Daoy (cell line): ENCODE results near the gene ABTB1. TPM values are rescaled to one million over a fixed set of nuclear protein-coding genes. Genes with fewer than 3 reads are reported as not detected.
A peak's percentile ranks its signal among the peaks of the same experiment; 100 is the strongest.

Source experiments
- DNase-seq: peaks from one replicate; pipeline ENCODE4 v3.0.0-alpha.2; 2015; ENCODE audit warnings: low read depth
- total RNA-seq: library from RNA; depleted of rRNA; stranded (reverse); fragments of >200 nt; shearing (Covaris generic); gene quantifications from 2 replicates; pipeline ENCODE4 v1.2.3, GENCODE V29; 2014; rRNA removed

The ABTB1 gene
- 0.95 and 2.4 TPM in 2 replicates for total RNA-seq

GRCh38 chr3:127672429-127673190 is at the start of gene ABTB1:
Gene ABTB1 (plus strand): TSS chr3:127672952. CDS start chr3:127673026, 74 bp downstream.
- DNase-seq, result peak; percentile 89

- no peak for DNase-seq
These were observed 48.7 kb upstream of the ABTB1 start for GRCh38 chr3:127624063-127624462.

GRCh38 chr3:127625821-127626220 is 46.9 kb upstream of the ABTB1 start:
- DNase-seq, result no peak

GRCh38 chr3:127628426-127628787 is 44.3 kb upstream of the ABTB1 start:
- DNase-seq, result no peak

- DNase-seq, result peak; percentile 80
These were observed 43.8 kb upstream of the ABTB1 start, which contains the start of gene PODXL2 for GRCh38 chr3:127628788-127629466. Gene PODXL2 (plus strand): TSS chr3:127629185. CDS start chr3:127629220, 35 bp downstream.

GRCh38 chr3:127629467-127630403 is 43.0 kb upstream of the ABTB1 start:
- DNase-seq, result peak; percentile 31

GRCh38 chr3:127630811-127631714 is 41.7 kb upstream of the ABTB1 start:
- DNase-seq, result no peak

GRCh38 chr3:127632035-127632820 is 40.5 kb upstream of the ABTB1 start:
- DNase-seq, result no peak

- DNase-seq, result peak; percentile 36
These were observed 38.1 kb upstream of the ABTB1 start for GRCh38 chr3:127634653-127635052.

- peak; percentile 57 for DNase-seq
These were observed 35.2 kb upstream of the ABTB1 start for GRCh38 chr3:127637546-127637945.

GRCh38 chr3:127637971-127638370 is 34.8 kb upstream of the ABTB1 start:
- no peak for DNase-seq

GRCh38 chr3:127639173-127640041 is 33.3 kb upstream of the ABTB1 start:
- DNase-seq, result peak; percentile 35

GRCh38 chr3:127640042-127640355 is 32.8 kb upstream of the ABTB1 start:
- no peak for DNase-seq

GRCh38 chr3:127644641-127645370 is 27.9 kb upstream of the ABTB1 start:
- DNase-seq, result no peak

- DNase-seq, result no peak
These were observed 27.3 kb upstream of the ABTB1 start for GRCh38 chr3:127645371-127646015.

GRCh38 chr3:127646501-127647046 is 26.2 kb upstream of the ABTB1 start:
- no peak for DNase-seq

GRCh38 chr3:127647166-127647844 is 25.4 kb upstream of the ABTB1 start:
- DNase-seq, result no peak
